ENCODE results near the gene NKAIN2. TPM values are rescaled to one million over a fixed set of nuclear protein-coding genes. Genes with fewer than 3 reads are reported as not detected.
"Not testable (repeated sequence)": the region's sequence is repeated elsewhere in the genome, so short reads cannot be mapped to it uniquely, and the experiment has no call there.

The NKAIN2 gene
- total RNA-seq, 1 donor = under 0.01 TPM

GRCh38 chr6:124147621-124148020 is 344.0 kb downstream of the NKAIN2 start:
- no peak for DNase-seq (ENCODE audit: low read depth)
- no peak for TF ChIP-seq CTCF (IDR thresholded peaks at IDR 0.05; ENCODE audit: insufficient read depth, low read length)

GRCh38 chr6:124148236-124148957 is 344.7 kb downstream of the NKAIN2 start:
- no peak for DNase-seq (ENCODE audit: low read depth)
- no peak overlapping the region for H3K4me3 ChIP-seq (ENCODE audit: low read depth, low read length)
- TF ChIP-seq CTCF (IDR thresholded peaks at IDR 0.05; ENCODE audit: insufficient read depth, low read length) = no peak

More at GRCh38 chr6:124147621-124148020, 344.0 kb downstream of the NKAIN2 start:
- no peak overlapping the region for H3K4me3 ChIP-seq (ENCODE audit: low read depth, low read length)

- TF ChIP-seq CTCF (IDR thresholded peaks at IDR 0.05; ENCODE audit: insufficient read depth, low read length) = no peak
- DNase-seq (ENCODE audit: low read depth) = no peak
- H3K4me3 ChIP-seq (ENCODE audit: low read depth, low read length) = no peak overlapping the region
Measured at GRCh38 chr6:124149646-124150045, 346.0 kb downstream of the NKAIN2 start.

GRCh38 chr6:124158024-124158423 is 354.4 kb downstream of the NKAIN2 start:
- no peak overlapping the region for H3K4me3 ChIP-seq (ENCODE audit: low read depth, low read length)
- no peak for DNase-seq (ENCODE audit: low read depth)
- no peak for TF ChIP-seq CTCF (IDR thresholded peaks at IDR 0.05; ENCODE audit: insufficient read depth, low read length)

GRCh38 chr6:124163676-124164075 is 360.0 kb downstream of the NKAIN2 start:
- no peak for TF ChIP-seq CTCF (IDR thresholded peaks at IDR 0.05; ENCODE audit: insufficient read depth, low read length)
- no peak for DNase-seq (ENCODE audit: low read depth)
- H3K4me3 ChIP-seq (ENCODE audit: low read depth, low read length) = no peak overlapping the region

GRCh38 chr6:124164343-124164742 is 360.7 kb downstream of the NKAIN2 start:
- no peak for TF ChIP-seq CTCF (IDR thresholded peaks at IDR 0.05; ENCODE audit: insufficient read depth, low read length)
- DNase-seq (ENCODE audit: low read depth) = no peak
- no peak overlapping the region for H3K4me3 ChIP-seq (ENCODE audit: low read depth, low read length)

GRCh38 chr6:124167249-124167648 is 363.6 kb downstream of the NKAIN2 start:
- not testable (repeated sequence) for H3K4me3 ChIP-seq (ENCODE audit: low read depth, low read length); DNase-seq (ENCODE audit: low read depth)

Data from fibroblast of the aortic adventitia (primary cell).